Natural killer cell (primary cell): ENCODE results near the gene GOLGA8H. TPM values are rescaled to one million over a fixed set of nuclear protein-coding genes. Genes with fewer than 3 reads are reported as not detected.
"Not testable (repeated sequence)": the region's sequence is repeated elsewhere in the genome, so short reads cannot be mapped to it uniquely, and the experiment has no call there.

Experiments used
- ATAC-seq, 3 donors: fragments of 150-1000 bp in 2 of 3; fragments of 200-7000 bp in 1 of 3; cut with Tn5 transposase; 1 replicate in 1 of 3; 2 replicates in 2 of 3; pipeline ENCODE4 v1.10.0; 2021; ENCODE audit warnings: mild to moderate bottlenecking in 2 of 3, moderate library complexity in 2 of 3
- DNase-seq, 2 donors: peaks; one replicate each; pipeline versions ENCODE4 v3.0.0 to v3.0.0-alpha.2; 2013 to 2021; ENCODE audit warnings: mixed read lengths in 1 of 2
- H3K27ac ChIP-seq: one replicate; pipeline ENCODE4 v1.5.1; 2013; ENCODE audit warnings: mild to moderate bottlenecking, low read length
- H3K27me3 ChIP-seq: one replicate; pipeline ENCODE4 v1.6.1; 2013; ENCODE audit warnings: low read length; ENCODE audit not compliant: control insufficient read depth, insufficient read depth
- H3K36me3 ChIP-seq: one replicate; pipeline ENCODE4 v1.6.1; 2013; ENCODE audit warnings: low read length; ENCODE audit not compliant: control insufficient read depth, insufficient read depth
- H3K4me1 ChIP-seq: one replicate; pipeline ENCODE4 v1.6.1; 2013; ENCODE audit warnings: low read length; ENCODE audit not compliant: control insufficient read depth, insufficient read depth
- H3K4me3 ChIP-seq: one replicate; pipeline ENCODE4 v1.5.1; 2013; ENCODE audit warnings: low read length
- H3K9me3 ChIP-seq: one replicate; pipeline ENCODE4 v1.6.1; 2013; ENCODE audit warnings: low read length; ENCODE audit not compliant: control insufficient read depth, insufficient read depth
- H3K27ac Mint-ChIP-seq, 2 donors: one replicate each; pipeline ENCODE4 v1.8.0; 2022; ENCODE audit warnings: mild to moderate bottlenecking in 2 of 2, mixed read lengths in 2 of 2, moderate library complexity in 1 of 2
- H3K27me3 Mint-ChIP-seq, 2 donors: one replicate each; pipeline ENCODE4 v1.8.0; 2022; ENCODE audit warnings: low read depth in 2 of 2, mixed read lengths in 2 of 2
- H3K36me3 Mint-ChIP-seq: one replicate; pipeline ENCODE4 v1.8.0; 2022; ENCODE audit warnings: mixed read lengths
- H3K4me1 Mint-ChIP-seq, 2 donors: one replicate each; pipeline ENCODE4 v1.8.0; 2022; ENCODE audit warnings: mixed read lengths in 2 of 2
- H3K4me3 Mint-ChIP-seq: one replicate; pipeline ENCODE4 v1.8.0; 2022; ENCODE audit warnings: mild to moderate bottlenecking, moderate library complexity, mixed read lengths
- H3K9me3 Mint-ChIP-seq, 2 donors: one replicate each; pipeline ENCODE4 v1.8.0; 2022; ENCODE audit warnings: mixed read lengths in 2 of 2
- WGBS: methylation state at CpG from one replicate; pipeline ENCODE4 v1.1.7; 2013; ENCODE audit warnings: missing lambda C conversion rate; ENCODE audit not compliant: insufficient coverage; 5-methylcytosine and 5-hydroxymethylcytosine counted together
- intact Hi-C: fragments of 100-400 bp; cut with micrococcal nuclease; formaldehyde crosslinking; loops from one replicate; pipeline ENCODE4 v1.14.2; 2022
- total RNA-seq, 4 donors: library from RNA; stranded (reverse); fragments of 120-200 nt in 1 of 4; gene quantifications; one replicate each; pipeline versions ENCODE4 v1.2.3 to v1.2.4, GENCODE V29; 2013 to 2022

Gene GOLGA8H, protein sequence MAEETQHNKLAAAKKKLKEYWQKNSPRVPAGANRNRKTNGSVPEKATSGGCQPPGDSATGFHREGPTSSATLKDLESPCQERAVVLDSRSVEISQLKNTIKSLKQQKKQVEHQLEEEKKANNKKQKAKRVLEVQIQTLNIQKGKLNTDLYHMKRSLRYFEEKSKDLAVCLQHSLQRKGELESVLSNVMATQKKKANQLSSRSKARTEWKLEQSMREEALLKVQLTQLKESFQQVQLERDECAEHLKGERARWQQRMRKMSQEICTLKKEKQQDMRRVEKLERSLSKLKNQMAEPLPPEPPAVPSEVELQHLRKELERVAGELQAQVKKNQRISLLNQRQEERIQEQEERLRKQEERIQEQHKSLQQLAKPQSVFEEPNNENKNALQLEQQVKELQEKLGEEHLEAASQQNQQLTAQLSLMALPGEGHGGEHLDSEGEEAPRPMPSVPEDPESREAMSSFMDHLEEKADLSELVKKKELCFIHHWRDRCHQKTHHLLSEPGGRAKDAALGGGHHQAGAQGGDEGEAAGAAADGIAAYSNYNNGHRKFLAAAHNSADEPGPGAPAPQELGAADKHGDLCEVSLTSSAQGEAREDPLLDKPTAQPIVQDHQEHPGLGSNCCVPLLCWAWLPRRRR
- total RNA-seq, result 1 to 10 TPM; 1.2 to 2.6 (median 2.3) TPM
- total RNA-seq (2013), result 1.3 TPM

DNA sequence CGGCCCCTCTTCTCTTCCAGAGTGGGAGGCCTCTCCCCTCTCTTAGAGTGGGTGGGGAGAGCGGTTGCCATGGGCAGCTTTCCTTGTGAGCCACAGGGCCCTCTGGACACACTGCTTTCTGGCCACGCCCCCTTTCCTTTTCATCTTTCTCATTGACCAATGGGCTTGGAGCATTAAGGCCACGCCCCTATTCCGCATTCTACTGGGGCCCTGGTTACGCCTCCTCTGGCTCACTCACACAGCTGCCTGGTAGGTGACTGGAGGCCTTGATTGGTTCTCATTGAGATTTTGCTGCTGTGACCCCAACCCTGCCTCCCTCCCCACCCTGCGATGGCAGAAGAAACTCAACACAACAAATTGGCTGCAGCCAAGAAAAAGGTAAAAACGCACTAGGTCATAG is at the start of gene GOLGA8H:
Gene GOLGA8H, plus strand, starts transcription at position 233 of the 400 bp plus-strand sequence. Its CDS starts 98 bp downstream, at position 331.
- H3K9me3 ChIP-seq, H3K36me3 Mint-ChIP-seq, H3K4me1 ChIP-seq, DNase-seq, H3K27ac Mint-ChIP-seq, ATAC-seq, H3K27me3 Mint-ChIP-seq, H3K4me3 ChIP-seq, H3K9me3 Mint-ChIP-seq, H3K27me3 ChIP-seq, H3K27ac ChIP-seq, intact Hi-C loops, H3K4me3 Mint-ChIP-seq, H3K36me3 ChIP-seq, H3K4me1 Mint-ChIP-seq: not testable (repeated sequence)
- 50% methylated on average over 2 of the region's 8 CpGs for WGBS

DNA sequence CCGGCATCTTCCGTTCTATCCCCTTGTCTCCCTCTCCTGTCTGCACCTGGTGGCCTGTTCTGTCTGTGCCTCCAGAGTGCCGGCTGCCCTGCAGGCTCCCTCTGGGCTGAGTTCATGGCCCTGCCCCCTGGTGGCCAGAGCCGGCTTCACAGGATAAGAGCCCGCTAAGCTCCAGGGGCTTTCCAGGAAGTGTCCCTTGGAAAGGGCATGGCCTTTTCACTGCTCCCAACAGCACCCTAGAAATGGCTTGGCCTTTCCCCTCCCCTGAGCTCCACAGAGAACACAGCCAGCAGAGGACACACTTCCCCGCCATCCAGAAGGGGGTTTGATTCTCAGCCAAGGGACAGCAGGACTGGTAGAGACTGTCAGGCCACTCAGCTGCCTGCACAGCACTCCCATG is 36.9 kb upstream of the GOLGA8H start:
- H3K4me1 Mint-ChIP-seq, H3K9me3 Mint-ChIP-seq, H3K27ac Mint-ChIP-seq, H3K4me3 Mint-ChIP-seq, H3K4me1 ChIP-seq, H3K27ac ChIP-seq, H3K9me3 ChIP-seq, H3K4me3 ChIP-seq, H3K36me3 ChIP-seq, H3K27me3 ChIP-seq, intact Hi-C loops, H3K27me3 Mint-ChIP-seq, H3K36me3 Mint-ChIP-seq: not testable (repeated sequence)
- peak; percentile 64 to 80 (median 75) for ATAC-seq
- peak in 1 of 2 donors; percentile 6 for DNase-seq
- WGBS, result 0% methylated on average over 1 of the region's 6 CpGs

DNA sequence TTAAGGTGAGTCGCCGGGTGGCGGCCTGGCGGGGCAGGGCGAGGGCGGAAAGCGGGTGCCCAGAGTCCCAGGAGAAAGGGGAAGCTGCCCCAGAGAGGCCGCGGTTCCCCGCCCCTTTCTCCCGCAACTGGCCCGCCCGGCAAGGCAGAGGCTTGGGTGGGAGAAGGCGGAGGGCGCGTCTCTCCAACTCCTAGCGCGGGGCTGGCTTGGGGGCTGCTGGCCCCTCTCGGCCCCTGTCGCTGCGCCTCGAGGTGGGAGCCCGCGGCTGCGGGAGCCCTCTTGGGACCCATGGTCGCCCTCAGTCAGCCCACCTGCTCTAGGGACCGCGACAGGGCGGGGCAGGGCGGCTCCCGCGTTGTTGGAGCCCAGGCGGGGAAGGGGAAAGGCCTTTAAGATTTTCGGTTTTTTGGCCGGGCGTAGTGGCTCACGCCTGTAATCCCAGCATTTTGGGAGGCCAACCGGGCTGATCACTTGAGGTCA is 30.8 kb upstream of the GOLGA8H start:
- H3K4me1 Mint-ChIP-seq, H3K36me3 ChIP-seq, H3K27ac ChIP-seq, intact Hi-C loops, H3K9me3 Mint-ChIP-seq, H3K4me3 Mint-ChIP-seq, H3K27me3 Mint-ChIP-seq, H3K9me3 ChIP-seq, H3K36me3 Mint-ChIP-seq, H3K4me1 ChIP-seq, H3K4me3 ChIP-seq, H3K27me3 ChIP-seq, DNase-seq, H3K27ac Mint-ChIP-seq: not testable (repeated sequence)
- no CpG with 5 or more reads among the region's 38 CpGs for WGBS
- peak; percentile 60 to 82 (median 61) for ATAC-seq

DNA sequence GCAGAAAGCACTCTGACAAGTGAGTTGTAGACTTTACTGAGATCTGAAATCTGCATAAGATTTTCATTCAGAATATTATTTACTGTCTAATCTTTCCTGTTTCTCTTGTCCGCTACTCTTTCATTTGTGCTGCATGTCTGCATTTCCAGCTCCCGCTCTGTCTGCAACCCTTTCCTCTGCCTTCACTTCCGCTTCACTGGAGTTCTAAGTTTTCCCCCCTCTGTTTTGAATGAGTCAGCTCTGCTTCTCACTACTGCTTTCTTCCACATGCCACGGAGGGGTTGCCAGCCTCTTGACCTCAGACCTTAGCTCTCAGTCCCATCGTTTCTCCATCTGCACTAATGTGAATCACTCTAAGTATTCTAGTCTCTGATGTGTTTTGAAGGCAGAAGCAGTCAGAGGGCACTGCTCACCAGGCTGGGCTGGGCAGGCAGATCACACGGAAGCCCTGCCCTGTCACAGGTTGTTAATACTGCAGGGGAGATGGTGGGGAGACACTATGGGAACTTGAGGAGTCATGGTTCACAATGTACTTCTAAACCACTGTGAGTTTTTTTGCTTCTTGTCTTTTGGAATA is 24.3 kb upstream of the GOLGA8H start:
- ATAC-seq, intact Hi-C loops, H3K27me3 Mint-ChIP-seq, H3K9me3 ChIP-seq, H3K4me3 ChIP-seq, H3K27ac Mint-ChIP-seq, H3K4me1 ChIP-seq, DNase-seq, H3K4me1 Mint-ChIP-seq, H3K36me3 ChIP-seq, H3K27ac ChIP-seq, H3K4me3 Mint-ChIP-seq, H3K9me3 Mint-ChIP-seq, H3K36me3 Mint-ChIP-seq, H3K27me3 ChIP-seq: not testable (repeated sequence)
- WGBS, result no CpG with 5 or more reads among the region's 6 CpGs

DNA sequence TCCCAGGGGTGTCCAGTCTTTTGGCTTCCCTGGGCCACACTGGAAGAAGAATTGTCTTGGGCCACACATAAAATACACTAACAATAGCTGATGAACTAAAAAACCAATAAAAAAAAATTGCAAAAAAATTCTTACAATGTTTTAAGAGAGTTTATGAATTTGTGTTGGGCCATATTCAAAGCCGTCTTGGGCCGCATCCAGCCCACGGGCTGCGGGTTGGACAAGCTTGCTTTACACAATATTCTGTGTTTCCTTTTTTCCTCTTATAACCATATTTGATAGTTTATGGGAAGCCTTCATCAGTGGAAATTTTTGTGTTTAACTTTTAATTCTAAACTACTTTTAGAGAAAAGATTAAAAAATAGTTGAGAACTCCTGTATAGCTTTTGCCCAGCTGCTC is 23.1 kb upstream of the GOLGA8H start:
- H3K4me3 Mint-ChIP-seq, H3K9me3 ChIP-seq, H3K27ac Mint-ChIP-seq, H3K4me3 ChIP-seq, H3K36me3 ChIP-seq, H3K4me1 ChIP-seq, H3K9me3 Mint-ChIP-seq, H3K36me3 Mint-ChIP-seq, DNase-seq, ATAC-seq, H3K4me1 Mint-ChIP-seq, H3K27me3 Mint-ChIP-seq, H3K27ac ChIP-seq, intact Hi-C loops, H3K27me3 ChIP-seq: not testable (repeated sequence)
- WGBS, result no CpG with 5 or more reads among the region's 4 CpGs
